Endodermal cell (in vitro differentiated cells): Measurements from ENCODE around the gene IL17D. TPM values are rescaled to one million over a fixed set of nuclear protein-coding genes. Genes with fewer than 3 reads are reported as not detected.

Experiments
- DNase-seq: peaks from one replicate; pipeline ENCODE4 v3.0.0-alpha.2; 2017
- H3K27ac ChIP-seq: 2 replicates; pipeline ENCODE4 v1.5.1; 2013; ENCODE audit warnings: mild to moderate bottlenecking, low read depth, low read length, moderate library complexity
- H3K27me3 ChIP-seq: 2 replicates; pipeline ENCODE4 v1.6.1; 2013; ENCODE audit warnings: mild to moderate bottlenecking, low read length, moderate library complexity; ENCODE audit not compliant: insufficient read depth, control insufficient read depth, poor library complexity, severe bottlenecking
- H3K36me3 ChIP-seq: 2 replicates; pipeline ENCODE4 v1.7.0; 2013; ENCODE audit warnings: mild to moderate bottlenecking, low read length, moderate library complexity; ENCODE audit not compliant: control insufficient read depth, insufficient read depth
- H3K4me1 ChIP-seq: one replicate; pipeline ENCODE4 v1.7.0; 2013; ENCODE audit warnings: low read length; ENCODE audit not compliant: control insufficient read depth, insufficient read depth
- H3K4me3 ChIP-seq: 2 replicates; pipeline ENCODE4 v1.5.1; 2013; ENCODE audit warnings: mild to moderate bottlenecking, low read length, moderate library complexity
- H3K9ac ChIP-seq: 2 replicates; pipeline ENCODE4 v1.6.1; 2013; ENCODE audit warnings: mild to moderate bottlenecking, low read length, moderate library complexity; ENCODE audit not compliant: poor library complexity, severe bottlenecking; ENCODE audit errors: extremely low read depth
- H3K9me3 ChIP-seq: 2 replicates; pipeline ENCODE4 v1.6.1; 2013; ENCODE audit warnings: mild to moderate bottlenecking, low read length, moderate library complexity; ENCODE audit not compliant: control insufficient read depth
- H3K27ac Mint-ChIP-seq: 2 replicates; pipeline ENCODE4 v1.8.0; 2020; ENCODE audit warnings: mixed read lengths
- H3K27me3 Mint-ChIP-seq: 2 replicates; pipeline ENCODE4 v1.8.0; 2021; ENCODE audit warnings: mild to moderate bottlenecking, mixed read lengths; ENCODE audit not compliant: insufficient read depth
- H3K36me3 Mint-ChIP-seq: 2 replicates; pipeline ENCODE4 v1.8.0; 2020; ENCODE audit warnings: low read depth, mixed read lengths
- H3K4me1 Mint-ChIP-seq: 2 replicates; pipeline ENCODE4 v1.8.0; 2020; ENCODE audit warnings: mixed read lengths
- H3K4me3 Mint-ChIP-seq: 2 replicates; pipeline ENCODE4 v1.8.0; 2020; ENCODE audit warnings: mild to moderate bottlenecking, moderate library complexity, mixed read lengths
- H3K9me3 Mint-ChIP-seq: 2 replicates; pipeline ENCODE4 v1.8.0; 2020; ENCODE audit warnings: mild to moderate bottlenecking, mixed read lengths
- WGBS, 2 experiments: methylation state at CpG; one replicate each; pipeline versions ENCODE4 v1.1.5 to v1.1.7; 2013; ENCODE audit warnings: missing lambda C conversion rate in 2 of 2, mixed read lengths in 1 of 2; ENCODE audit not compliant: insufficient coverage in 1 of 2, insufficient read length in 1 of 2; 5-methylcytosine and 5-hydroxymethylcytosine counted together
- total RNA-seq, 2 donors: library from RNA; stranded (reverse); fragmentation: NEBNext Ultra II Directional in 1 of 2; extraction: Animal tissue kit (Norgen Biotek cat#: 25700) in 1 of 2; gene quantifications; 2 replicates in 1 of 2; 3 replicates in 1 of 2; pipeline ENCODE4 v1.2.1, GENCODE V29; 2021
- TF ChIP-seq, protein P1 (sequence below): fragments of 200-600 bp; sonication (generic); conservative IDR thresholded peaks from 2 replicates; pipeline ENCODE4 v1.5.0; 2021; ENCODE audit warnings: antibody characterized with exemption, mild to moderate bottlenecking

Gene IL17D
- total RNA-seq, 2 donors from 2014 or later: 0.33 to 0.88 TPM

DNA sequence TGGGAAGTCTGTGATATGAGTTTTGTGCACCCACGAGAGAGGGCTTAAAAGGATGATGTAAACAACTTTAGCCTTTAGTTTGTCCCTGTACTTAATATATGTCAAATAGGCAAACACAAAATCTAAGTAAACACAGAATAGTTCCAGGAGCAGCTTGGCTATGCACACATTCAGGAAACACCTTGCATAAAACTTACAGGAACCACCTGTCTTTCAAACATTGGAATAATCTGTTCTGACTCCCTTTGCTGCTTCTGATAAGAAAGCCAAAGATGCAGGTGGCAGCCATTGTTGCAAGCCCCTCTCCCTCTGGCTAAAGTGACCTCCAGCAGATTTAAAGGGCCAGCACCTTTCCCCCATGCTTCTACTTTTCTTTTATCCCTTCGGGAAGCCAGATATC is 65.6 kb downstream of the IL17D start:
- Histone ChIP-seq H3K4me1 (no peaks in the 10 kb centered on the region), H3K9me3 (peaks cover 51% of the 10 kb centered on the region), H3K27ac (no peak overlapping the region), H3K27me3 (no peaks in the 10 kb centered on the region), H3K36me3 (peaks cover 17% of the 10 kb centered on the region), H3K9ac (no peak overlapping the region), H3K4me3 (peak overlapping the region; percentile 59)
- 66% methylated on average over 2 of the region's 2 CpGs; no CpG with 5 or more reads in 1 of the 2 experiments for WGBS, 2 experiments
- H3K4me3 Mint-ChIP-seq: no peak overlapping the region
- H3K4me1 Mint-ChIP-seq: peaks cover 10% of the 10 kb centered on the region
- no peaks in the 10 kb centered on the region for H3K27me3 Mint-ChIP-seq
- no peak for DNase-seq
- peaks cover 31% of the 10 kb centered on the region for H3K36me3 Mint-ChIP-seq
- TF ChIP-seq, protein P1, sequence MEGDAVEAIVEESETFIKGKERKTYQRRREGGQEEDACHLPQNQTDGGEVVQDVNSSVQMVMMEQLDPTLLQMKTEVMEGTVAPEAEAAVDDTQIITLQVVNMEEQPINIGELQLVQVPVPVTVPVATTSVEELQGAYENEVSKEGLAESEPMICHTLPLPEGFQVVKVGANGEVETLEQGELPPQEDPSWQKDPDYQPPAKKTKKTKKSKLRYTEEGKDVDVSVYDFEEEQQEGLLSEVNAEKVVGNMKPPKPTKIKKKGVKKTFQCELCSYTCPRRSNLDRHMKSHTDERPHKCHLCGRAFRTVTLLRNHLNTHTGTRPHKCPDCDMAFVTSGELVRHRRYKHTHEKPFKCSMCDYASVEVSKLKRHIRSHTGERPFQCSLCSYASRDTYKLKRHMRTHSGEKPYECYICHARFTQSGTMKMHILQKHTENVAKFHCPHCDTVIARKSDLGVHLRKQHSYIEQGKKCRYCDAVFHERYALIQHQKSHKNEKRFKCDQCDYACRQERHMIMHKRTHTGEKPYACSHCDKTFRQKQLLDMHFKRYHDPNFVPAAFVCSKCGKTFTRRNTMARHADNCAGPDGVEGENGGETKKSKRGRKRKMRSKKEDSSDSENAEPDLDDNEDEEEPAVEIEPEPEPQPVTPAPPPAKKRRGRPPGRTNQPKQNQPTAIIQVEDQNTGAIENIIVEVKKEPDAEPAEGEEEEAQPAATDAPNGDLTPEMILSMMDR: no peak
- H3K9me3 Mint-ChIP-seq: peaks cover 35% of the 10 kb centered on the region
- peak overlapping the region; percentile 39 for H3K27ac Mint-ChIP-seq

- no peak overlapping the region for H3K9ac ChIP-seq
- Mint-ChIP-seq H3K36me3 (peaks cover 31% of the 10 kb centered on the region), H3K9me3 (peaks cover 35% of the 10 kb centered on the region), H3K4me3 (no peak overlapping the region), H3K27ac (no peak overlapping the region), H3K27me3 (no peaks in the 10 kb centered on the region), H3K4me1 (peaks cover 10% of the 10 kb centered on the region)
- no peak for DNase-seq
- peak overlapping the region; percentile 59 for H3K4me3 ChIP-seq
- no peaks in the 10 kb centered on the region for H3K4me1 ChIP-seq
- TF ChIP-seq, protein P1: no peak
- peaks cover 51% of the 10 kb centered on the region for H3K9me3 ChIP-seq
- peaks cover 17% of the 10 kb centered on the region for H3K36me3 ChIP-seq
- 80% methylated on average over 1 of the region's 1 CpG; no CpG with 5 or more reads in 1 of the 2 experiments for WGBS, 2 experiments
- no peaks in the 10 kb centered on the region for H3K27me3 ChIP-seq
- no peak overlapping the region for H3K27ac ChIP-seq
These were observed 66.3 kb downstream of the IL17D start for GRCh38 chr13:20769834-20770233.

Other genes starting within 250 kb of the IL17D start
- gene CRYL1, start 177.8 kb upstream of the IL17D start, total RNA-seq: 1 to 10 TPM; 1.7 to 4.1 TPM
- 10 to 100 TPM; 15.2 to 18.7 TPM for gene IFT88, start 136.5 kb upstream of the IL17D start, total RNA-seq
- 1 to 10 TPM; 7.6 to 8.1 TPM for gene EEF1AKMT1, start 70.3 kb downstream of the IL17D start, total RNA-seq
- gene XPO4, start 199.0 kb downstream of the IL17D start, total RNA-seq: 10 to 100 TPM; 28.8 to 32.0 TPM